Stimulated activated CD4-positive, alpha-beta T cell treated with anti-CD3 and anti-CD28 coated beads, Interleukin-2, amount 100 ng/mL, for 4 hours (primary cell): ENCODE data around the gene ENTPD7.
A peak's percentile ranks its signal among the peaks of the same experiment; 100 is the strongest.
"Not testable (repeated sequence)": the region's sequence is repeated elsewhere in the genome, so short reads cannot be mapped to it uniquely, and the experiment has no call there.

Experiments used
- DNase-seq: peaks from one replicate; pipeline ENCODE4 v3.0.0-alpha.2; 2020; ENCODE audit warnings: low read depth

ENTPD7 gene

DNA sequence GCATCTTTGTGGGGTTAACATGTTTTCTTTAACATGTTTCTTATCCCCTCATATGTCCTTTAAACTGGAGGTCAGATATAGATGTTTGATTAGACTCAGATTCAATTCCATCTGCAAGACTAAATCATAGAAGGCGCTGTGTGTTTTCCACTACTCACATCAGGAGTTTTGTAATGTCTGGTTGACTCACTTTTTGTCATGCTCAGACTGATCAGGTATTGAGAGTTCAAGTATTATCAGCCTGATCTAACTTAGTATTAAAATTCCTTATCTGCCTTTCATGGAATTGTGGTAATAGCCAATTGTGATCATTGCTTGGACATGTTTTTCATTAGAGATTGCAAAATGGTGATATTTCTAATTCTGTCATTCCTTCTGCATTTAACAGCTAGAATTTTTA, 30.2 kb downstream of the ENTPD7 start:
- DNase-seq: no peak

DNA sequence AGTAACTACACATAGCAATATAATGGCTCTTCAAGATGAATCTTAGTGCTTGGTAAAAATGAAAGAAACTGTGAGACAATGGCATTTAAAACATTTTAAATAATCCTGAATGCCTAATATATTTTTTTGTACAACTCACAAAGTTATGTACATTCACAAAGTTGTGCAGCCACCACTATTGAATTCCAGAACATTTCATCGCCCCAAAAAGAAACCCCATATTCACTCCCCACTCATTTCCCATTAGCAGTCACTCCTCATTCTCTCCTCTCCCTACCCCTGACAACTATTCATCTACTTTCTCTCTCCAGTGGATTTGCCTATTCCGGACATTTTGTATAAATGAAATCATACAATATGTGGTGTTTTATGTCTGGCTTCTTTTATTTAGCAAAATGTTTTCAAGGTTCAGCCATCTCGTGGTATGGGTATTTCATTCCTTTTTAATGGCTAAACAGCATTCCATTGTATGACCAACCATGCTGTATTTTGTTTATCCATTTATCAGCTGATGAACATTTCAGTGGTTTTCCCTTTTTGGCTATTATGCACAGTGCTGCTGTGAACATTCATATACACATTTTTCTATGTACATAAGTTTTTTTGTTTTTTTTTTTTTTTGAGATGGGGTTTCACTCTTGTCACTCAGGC, 34.7 kb downstream of the ENTPD7 start:
- no peak for DNase-seq

- no peak for DNase-seq
Observed at GRCh38 chr10:99695761-99696160, 36.5 kb downstream of the ENTPD7 start.

DNA sequence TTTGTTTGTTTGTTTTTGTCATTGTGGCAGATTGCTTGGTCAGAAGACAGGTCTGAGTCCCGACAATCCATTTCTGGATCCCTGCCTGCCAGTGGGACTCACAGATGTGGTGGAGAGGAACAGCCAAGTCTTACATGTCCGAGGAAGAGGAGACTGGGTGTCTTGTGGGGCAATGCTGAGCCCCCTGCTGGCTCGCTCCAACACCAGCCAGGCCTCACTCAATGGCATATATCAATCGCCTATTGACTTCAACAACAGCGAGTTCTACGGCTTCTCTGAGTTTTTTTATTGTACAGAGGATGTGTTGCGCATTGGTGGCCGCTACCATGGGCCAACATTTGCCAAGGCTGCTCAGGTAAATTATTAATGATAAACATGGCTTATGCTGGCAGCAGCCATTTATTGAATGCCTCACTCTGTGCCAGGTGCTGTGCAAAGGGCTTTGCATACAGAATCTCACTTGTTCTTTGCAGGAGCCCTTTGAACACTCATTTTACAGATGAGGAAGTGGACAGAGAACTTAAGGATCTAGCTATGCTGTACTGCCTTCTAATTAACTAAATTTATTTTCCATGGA, 39.3 kb downstream of the ENTPD7 start:
- DNase-seq: no peak

- no peak for DNase-seq
Observed at GRCh38 chr10:99700649-99701048, 41.3 kb downstream of the ENTPD7 start.

GRCh38 chr10:99708428-99709012, 49.2 kb downstream of the ENTPD7 start:
- DNase-seq: no peak

GRCh38 chr10:99709480-99710229, 50.3 kb downstream of the ENTPD7 start:
- no peak for DNase-seq

DNA sequence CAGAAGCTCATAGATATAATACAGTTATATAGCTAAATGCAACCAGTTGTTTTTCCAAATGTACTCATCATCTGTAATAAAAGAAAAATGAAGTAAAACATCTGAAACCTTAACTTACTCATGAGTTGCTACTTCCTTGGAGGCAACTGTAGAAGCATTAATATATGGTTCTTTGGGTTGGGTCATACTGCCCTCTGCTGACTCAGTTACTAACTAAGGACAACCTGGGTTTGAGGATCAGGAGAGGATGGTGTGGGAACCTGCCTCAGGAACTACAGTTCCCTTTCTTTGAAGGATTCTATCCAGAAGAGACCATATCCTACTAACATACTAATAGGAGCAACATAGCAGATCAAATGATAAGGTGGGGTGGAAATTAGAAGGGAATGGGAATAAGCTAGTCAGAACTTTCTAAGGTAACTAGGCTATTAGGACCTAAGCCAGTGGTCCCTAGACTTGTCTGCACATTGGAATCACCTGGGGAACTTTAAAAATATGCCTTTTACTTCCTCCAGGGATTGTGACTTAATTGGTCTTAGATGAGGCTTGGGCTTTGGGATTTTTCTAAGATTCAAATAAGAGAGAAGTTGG, 51.9 kb downstream of the ENTPD7 start:
- peak; percentile 6 for DNase-seq

- no peak for DNase-seq
Observed at GRCh38 chr10:99714446-99714845, 55.1 kb downstream of the ENTPD7 start.

DNA sequence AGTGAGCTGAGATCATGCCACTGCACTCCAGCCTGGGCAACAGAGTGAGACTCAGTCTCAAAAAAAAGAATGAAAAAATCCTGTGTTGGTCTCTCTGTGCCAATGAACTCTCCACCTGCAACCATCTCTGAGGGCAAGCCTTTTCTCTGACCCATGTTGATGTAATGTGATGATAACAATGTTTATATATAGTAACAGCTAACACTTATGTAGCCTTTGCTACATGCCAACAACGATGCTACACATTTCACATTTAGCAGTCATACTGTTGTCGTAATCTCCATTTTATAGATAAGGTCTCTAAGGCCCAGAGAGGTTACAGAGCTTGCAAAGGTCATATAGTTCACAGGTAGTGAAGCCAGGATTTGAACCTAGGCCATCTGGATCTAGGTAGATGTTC, 61.1 kb downstream of the ENTPD7 start:
- no peak for DNase-seq

DNA sequence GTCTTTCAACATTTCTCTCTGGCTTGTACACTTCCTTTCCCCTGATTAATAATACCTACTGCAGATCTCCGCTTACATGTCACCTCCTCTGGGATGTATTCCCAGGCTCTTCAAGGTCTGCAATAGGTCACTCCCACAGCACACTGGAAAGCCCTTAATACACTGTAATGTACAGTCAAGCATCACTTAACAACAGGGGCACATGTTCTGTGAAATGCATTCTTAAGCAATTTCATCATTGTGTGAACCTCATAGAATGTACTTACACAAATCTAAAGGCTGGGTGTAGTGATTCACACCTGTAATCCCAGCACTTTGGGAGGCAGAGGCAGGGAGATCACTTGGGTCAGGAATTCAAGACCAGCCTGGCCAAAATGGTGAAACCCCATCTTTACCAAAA, 70.7 kb downstream of the ENTPD7 start:
- no peak for DNase-seq

- no peak for DNase-seq
Observed at GRCh38 chr10:99731306-99732032, 72.2 kb downstream of the ENTPD7 start.

GRCh38 chr10:99732033-99732842, 72.9 kb downstream of the ENTPD7 start, which contains the start of the genes COX15 and CUTC:
Gene COX15 (minus strand): TSS chr10:99732127. CDS start chr10:99732049, 78 bp downstream.
Gene CUTC (plus strand): TSS chr10:99732234. CDS start chr10:99732349, 115 bp downstream.
- peak; percentile 93 for DNase-seq

GRCh38 chr10:99733366-99733765, 74.1 kb downstream of the ENTPD7 start:
- DNase-seq: no peak

GRCh38 chr10:99734111-99734510, 74.8 kb downstream of the ENTPD7 start:
- not testable (repeated sequence) for DNase-seq

GRCh38 chr10:99740260-99740659, 81.0 kb downstream of the ENTPD7 start:
- DNase-seq: no peak

DNA sequence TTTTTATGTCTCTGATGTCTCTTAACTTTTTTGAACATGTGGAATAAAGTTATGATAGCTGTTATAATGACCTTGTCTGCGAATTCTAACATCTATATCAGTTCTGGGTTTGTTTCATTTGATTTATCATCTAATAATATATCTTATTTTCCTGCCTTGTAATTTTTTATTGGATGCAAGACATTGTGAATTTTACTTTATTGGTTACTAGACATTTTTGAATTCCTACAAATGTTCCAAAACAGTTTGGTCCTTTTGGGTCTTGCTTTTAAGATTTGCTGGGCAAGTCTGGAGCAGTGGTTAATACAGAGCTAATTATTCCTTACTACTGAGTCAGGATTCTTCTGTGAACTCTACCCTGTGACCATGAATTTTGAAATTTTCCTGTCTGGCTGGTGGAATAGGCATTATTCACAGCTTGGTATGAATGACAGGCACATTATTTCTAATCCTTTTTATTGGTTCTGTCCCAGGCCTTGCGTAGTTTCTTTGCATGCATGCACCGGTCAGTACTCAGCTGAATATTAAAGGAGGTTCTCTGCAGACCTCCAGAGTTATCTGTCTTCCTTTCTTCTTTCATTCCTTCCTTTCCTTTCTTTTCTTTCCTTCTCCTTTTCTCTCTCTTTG, 81.7 kb downstream of the ENTPD7 start:
- no peak for DNase-seq

DNA sequence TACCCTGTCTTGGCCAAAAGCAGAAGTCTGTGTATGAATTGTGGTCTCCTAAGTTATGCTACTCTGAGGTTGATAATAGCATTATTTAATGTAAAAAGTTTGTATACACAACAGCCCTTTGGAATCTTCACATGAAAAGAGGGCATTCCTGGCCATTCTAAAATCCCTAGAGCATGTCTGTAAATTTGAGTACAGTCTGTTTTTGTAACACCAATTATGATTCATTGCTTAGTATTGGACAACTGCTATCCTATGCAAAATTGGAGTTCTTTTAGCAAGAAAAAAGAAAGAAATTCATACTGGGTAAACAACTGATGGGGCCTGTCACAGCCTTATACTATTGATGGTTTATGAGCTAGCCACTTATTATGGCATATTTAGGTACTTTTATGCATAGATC, 82.9 kb downstream of the ENTPD7 start:
- no peak for DNase-seq

DNA sequence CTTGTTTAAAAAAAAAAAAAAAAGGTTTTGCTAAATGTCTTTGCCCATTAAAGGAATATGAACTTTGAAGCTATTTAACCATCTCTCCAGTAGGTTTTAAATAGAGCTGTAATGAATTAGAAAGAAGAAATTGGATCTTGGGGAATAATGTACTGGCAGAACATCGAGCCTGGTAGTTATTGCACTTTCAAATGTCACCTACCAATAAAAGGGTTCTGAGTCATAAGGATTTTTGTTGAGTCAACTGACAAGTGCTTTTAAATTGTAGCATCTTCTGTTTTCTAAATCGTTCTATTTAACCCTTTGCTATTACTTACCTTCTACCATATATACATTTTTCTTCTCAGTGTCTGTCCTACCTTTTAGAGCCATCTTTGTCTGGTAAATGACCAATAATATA, 83.4 kb downstream of the ENTPD7 start:
- no peak for DNase-seq

DNA sequence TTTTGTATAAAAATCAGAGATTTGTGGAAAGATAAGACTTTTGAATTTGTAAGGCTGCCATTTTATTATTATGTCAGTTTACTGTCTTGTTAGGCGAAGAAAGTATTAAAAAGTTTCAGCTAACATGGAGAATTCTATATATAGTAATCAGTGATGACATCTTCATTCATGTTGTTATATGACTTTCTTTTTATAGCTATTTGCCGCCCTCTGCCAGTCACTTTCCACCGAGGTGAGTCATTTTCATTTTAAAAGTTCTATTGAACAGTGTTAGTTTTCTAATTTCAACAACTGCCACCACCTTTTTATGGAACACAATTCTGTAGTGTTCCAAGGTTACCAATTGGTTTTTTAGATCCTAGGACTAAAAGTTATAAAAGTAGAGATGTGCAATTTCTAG, 84.5 kb downstream of the ENTPD7 start:
- DNase-seq: no peak
